T-cell (primary cell): ENCODE data around the gene CSTF2. TPM values are rescaled to one million over a fixed set of nuclear protein-coding genes. Genes with fewer than 3 reads are reported as not detected.
"Not testable (repeated sequence)": the region's sequence is repeated elsewhere in the genome, so short reads cannot be mapped to it uniquely, and the experiment has no call there.

Experiments used
- ATAC-seq, 4 experiments: fragments of 200-7000 bp in 3 of 4; fragments of 150-1000 bp in 1 of 4; cut with Tn5 transposase; replicated peaks in 1 of 4; 1 replicate in 3 of 4; 2 replicates in 1 of 4; pipeline ENCODE4 v1.10.0; 2021; ENCODE audit warnings: moderate library complexity in 3 of 4, mild to moderate bottlenecking in 2 of 4, moderate number of reproducible peaks in 1 of 4
- CTCF ChIA-PET, 2 donors: fragments of 300-600 bp; sonication (Branson Sonifier 250); formaldehyde crosslinking; loops; one replicate each; lab custom pipeline; 2022; ENCODE audit warnings: antibody characterized with exemption in 2 of 2; lab: Charles Lee
- POLR2A ChIA-PET, 2 donors: fragments of 300-600 bp; sonication (Branson Sonifier 250); formaldehyde crosslinking; loops; one replicate each; lab custom pipeline; 2022; ENCODE audit warnings: antibody characterized with exemption in 2 of 2; lab: Charles Lee
- DNase-seq, 35 experiments: peaks; one replicate each; pipeline versions ENCODE4 v3.0.0 to v3.0.0-alpha.2; 2013 to 2023
- H3K27ac ChIP-seq: one replicate; pipeline ENCODE4 v1.5.1; 2013; ENCODE audit warnings: low read length
- H3K27me3 ChIP-seq, 2 experiments: replicated peaks in 1 of 2; 1 replicate in 1 of 2; 2 replicates in 1 of 2; pipeline versions ENCODE4 v1.6.1 to v1.7.0; 2013; ENCODE audit warnings: low read length in 1 of 2, mixed read lengths in 1 of 2; ENCODE audit not compliant: control insufficient read depth in 2 of 2, insufficient read depth in 2 of 2; ENCODE audit errors: extremely low read depth in 1 of 2
- H3K36me3 ChIP-seq, 2 donors: 1 replicate in 1 of 2; 2 replicates in 1 of 2; pipeline versions ENCODE4 v1.6.1 to v1.7.0; 2013; ENCODE audit warnings: low read length in 1 of 2; ENCODE audit not compliant: control insufficient read depth in 2 of 2, insufficient read depth in 1 of 2; ENCODE audit errors: extremely low read depth in 1 of 2
- H3K4me1 ChIP-seq, 2 experiments: 1 replicate in 1 of 2; 2 replicates in 1 of 2; pipeline versions ENCODE4 v1.6.1 to v1.7.0; 2013; ENCODE audit warnings: low read length in 2 of 2, mixed read lengths in 1 of 2; ENCODE audit not compliant: insufficient read depth in 2 of 2, control insufficient read depth in 1 of 2; ENCODE audit errors: extremely low read depth in 1 of 2
- H3K4me3 ChIP-seq, 2 donors: 1 replicate in 1 of 2; 2 replicates in 1 of 2; pipeline versions ENCODE4 v1.5.1 to v1.7.0; 2013; ENCODE audit warnings: mild to moderate bottlenecking in 2 of 2, low read length in 1 of 2, moderate library complexity in 1 of 2; ENCODE audit not compliant: control insufficient read depth in 1 of 2; ENCODE audit errors: extremely low read depth in 1 of 2
- H3K9me3 ChIP-seq: 2 replicates; pipeline ENCODE4 v1.7.0; 2013
- H3K27ac Mint-ChIP-seq, 2 donors: one replicate each; pipeline ENCODE4 v1.8.0; 2020 to 2021; ENCODE audit warnings: mild to moderate bottlenecking in 2 of 2, mixed read lengths in 2 of 2
- H3K27me3 Mint-ChIP-seq, 2 donors: one replicate each; pipeline ENCODE4 v1.8.0; 2021 to 2022; ENCODE audit warnings: mixed read lengths in 2 of 2
- H3K36me3 Mint-ChIP-seq: one replicate; pipeline ENCODE4 v1.8.0; 2021; ENCODE audit warnings: mixed read lengths
- H3K4me1 Mint-ChIP-seq, 3 donors: one replicate each; pipeline ENCODE4 v1.8.0; 2020 to 2022; ENCODE audit warnings: mixed read lengths in 3 of 3, mild to moderate bottlenecking in 1 of 3
- H3K4me3 Mint-ChIP-seq, 3 donors: one replicate each; pipeline ENCODE4 v1.8.0; 2020 to 2022; ENCODE audit warnings: mild to moderate bottlenecking in 3 of 3, mixed read lengths in 3 of 3, moderate library complexity in 3 of 3
- H3K9me3 Mint-ChIP-seq, 3 donors: one replicate each; pipeline ENCODE4 v1.8.0; 2020 to 2022; ENCODE audit warnings: mixed read lengths in 3 of 3
- whole genome bisulfite sequencing: methylation state at CpG from one replicate; pipeline ENCODE4 v1.1.5; 2013; ENCODE audit warnings: missing lambda C conversion rate; ENCODE audit not compliant: insufficient coverage; 5-methylcytosine and 5-hydroxymethylcytosine counted together
- total RNA-seq, 35 experiments: library from RNA in 6 of 35; stranded (reverse) in 6 of 35; fragments of 120-200 nt in 1 of 35; gene quantifications; one replicate each; pipeline versions ENCODE4 v1.2.1 to v1.2.4 and lab custom pipeline; 2013 to 2026

The CSTF2 gene
- total RNA-seq, 5 donors from 2014 or later (not counting 1 experiment from before 2014, with no cell fraction given), result 9.3 to 17.7 (median 15.0) TPM

DNA sequence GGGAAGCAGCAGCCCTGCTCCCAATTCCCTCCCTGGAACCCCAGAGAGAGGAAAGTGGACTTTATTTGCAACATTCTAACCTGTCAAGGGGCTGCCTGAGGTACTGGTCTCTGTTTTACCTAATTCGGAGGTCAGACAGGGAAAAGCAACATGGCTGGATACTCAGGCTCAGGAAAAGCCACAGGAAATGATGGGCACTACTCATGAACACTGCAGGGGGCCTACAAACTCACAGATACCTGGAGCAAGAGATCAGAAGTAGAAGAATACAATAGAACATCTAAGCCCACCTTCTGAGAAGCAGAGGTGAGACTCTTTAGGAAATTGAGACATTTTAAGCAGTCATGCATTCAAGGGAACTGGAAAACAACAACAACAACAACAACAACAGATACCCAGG is 15.4 kb upstream of the CSTF2 start:
- DNase-seq (no peak), ATAC-seq (no peak)
- Mint-ChIP-seq H3K36me3 (no peaks in the 10 kb centered on the region), H3K4me1 (no peaks in the 10 kb centered on the region), H3K27ac (no peak overlapping the region), H3K27me3 (peaks cover 21 to 26% of the 10 kb centered on the region in 2 donors), H3K9me3 (peaks cover 4 to 11% (median 6%) of the 10 kb centered on the region in 3 donors), H3K4me3 (no peak overlapping the region)
- H3K9me3 ChIP-seq, result no peaks in the 10 kb centered on the region
- H3K4me1 ChIP-seq, result no peaks in the 10 kb centered on the region
- H3K27ac ChIP-seq, result no peak overlapping the region
- ChIA-PET CTCF (no interaction called here), POLR2A (no interaction called here)
- no peaks in the 10 kb centered on the region for H3K27me3 ChIP-seq
- H3K36me3 ChIP-seq, result no peaks in the 10 kb centered on the region
- no CpG with 5 or more reads among the region's 1 CpG for WGBS
- no peak overlapping the region for H3K4me3 ChIP-seq

DNA sequence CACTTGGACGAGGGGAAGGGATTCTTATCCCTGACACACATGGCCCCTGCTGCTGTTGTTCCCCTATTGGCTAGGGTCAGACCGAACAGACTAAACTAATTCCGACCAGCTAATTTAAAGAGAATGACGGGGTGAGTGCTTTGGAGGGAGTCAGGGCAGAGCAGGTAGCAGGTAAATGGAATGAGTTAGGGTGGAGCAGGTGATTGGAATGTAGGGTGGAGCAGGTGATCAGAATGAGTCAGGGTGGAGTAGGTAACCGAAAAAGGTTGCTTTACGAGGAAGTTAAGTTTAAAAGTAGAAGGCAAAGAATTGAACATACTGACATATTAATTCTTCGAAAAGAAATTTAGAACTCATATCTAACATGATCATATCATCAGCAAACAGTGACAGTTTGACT is 11.9 kb upstream of the CSTF2 start:
- H3K27ac ChIP-seq, CTCF ChIA-PET, H3K4me1 ChIP-seq, H3K36me3 Mint-ChIP-seq, H3K4me1 Mint-ChIP-seq, H3K9me3 ChIP-seq, H3K27ac Mint-ChIP-seq, POLR2A ChIA-PET, H3K4me3 Mint-ChIP-seq, H3K36me3 ChIP-seq, H3K4me3 ChIP-seq, DNase-seq, ATAC-seq, H3K27me3 ChIP-seq: not testable (repeated sequence)
- Mint-ChIP-seq H3K9me3 (peaks cover 4 to 11% (median 6%) of the 10 kb centered on the region in 3 donors), H3K27me3 (peaks cover 38 to 43% of the 10 kb centered on the region in 2 donors)
- WGBS, result no CpG with 5 or more reads among the region's 7 CpGs

DNA sequence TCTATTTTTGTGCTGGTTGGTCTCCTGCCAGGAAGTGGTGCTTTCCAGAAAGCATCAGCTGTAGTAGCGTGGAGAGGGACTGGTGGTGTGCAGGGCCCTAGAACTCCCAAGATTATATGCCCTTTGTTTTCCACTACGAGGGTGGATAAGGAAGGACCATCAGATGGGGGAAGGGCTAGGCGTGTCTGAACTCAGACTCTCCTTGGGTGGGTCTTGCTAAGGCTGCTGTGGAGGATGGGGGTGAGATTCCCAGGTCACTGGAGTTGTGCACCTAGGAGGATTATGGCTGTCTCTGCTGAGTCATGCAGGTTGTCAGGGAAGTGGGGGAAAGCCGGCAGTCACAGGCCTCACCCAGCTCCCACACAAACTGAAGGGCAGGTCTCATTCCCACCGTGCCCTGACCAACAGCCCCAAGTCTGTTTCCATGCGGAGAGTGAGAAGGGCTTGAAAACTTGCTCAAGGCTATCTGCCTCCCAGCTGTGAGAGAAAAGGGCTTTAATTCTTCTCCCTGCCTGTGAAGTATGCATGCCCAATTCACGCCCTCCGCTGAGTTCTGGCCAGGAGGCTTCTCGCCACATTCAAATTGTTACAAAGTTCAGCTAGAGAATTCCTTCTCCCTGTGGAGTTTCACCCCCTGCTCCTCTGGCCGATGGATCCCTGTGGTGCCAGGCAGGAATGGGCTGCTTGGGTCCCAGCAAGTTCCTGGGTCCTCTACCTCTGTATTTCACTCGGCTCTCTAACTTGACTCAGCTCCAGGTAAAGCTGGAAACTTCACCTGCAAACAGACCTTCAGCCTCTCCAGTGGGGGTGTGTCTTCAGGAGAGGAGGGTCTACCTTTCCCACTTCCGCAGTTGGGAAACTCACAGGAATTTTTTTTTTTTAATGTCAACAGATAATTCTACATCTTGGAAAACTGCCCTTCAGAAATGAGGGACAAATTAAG is 7.7 kb upstream of the CSTF2 start:
- no peak overlapping the region for H3K4me3 Mint-ChIP-seq
- CTCF ChIA-PET, result no interaction called here

DNA sequence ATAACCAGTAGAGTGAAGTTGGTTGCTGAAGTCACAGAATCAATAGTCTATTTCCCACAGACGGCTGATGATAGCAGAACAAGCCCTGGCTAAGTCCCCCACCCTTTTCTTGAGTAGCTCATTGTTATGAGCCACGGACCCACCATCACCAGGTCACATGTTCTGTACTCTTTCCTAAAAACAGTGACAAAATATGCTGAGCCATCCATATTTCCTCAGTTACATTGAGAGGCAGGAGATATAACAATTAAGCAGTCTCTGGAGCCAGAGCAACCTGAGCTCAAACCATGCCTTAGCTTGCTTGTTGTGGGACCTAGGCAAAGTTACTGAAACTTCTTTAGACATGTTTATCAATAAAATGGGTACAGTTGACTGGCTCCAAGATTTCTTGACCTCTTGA is 2.9 kb upstream of the CSTF2 start:
- no peaks in the 10 kb centered on the region for H3K9me3 Mint-ChIP-seq
- CTCF ChIA-PET, result no interaction called here
- Histone ChIP-seq H3K27ac (no peak overlapping the region), H3K4me1 (peaks cover 4 to 7% of the 10 kb centered on the region in 2 experiments), H3K9me3 (no peaks in the 10 kb centered on the region), H3K27me3 (peaks cover 2 to 6% of the 10 kb centered on the region in 2 experiments), H3K36me3 (peaks cover 0 to 3% of the 10 kb centered on the region in 2 donors), H3K4me3 (no peak overlapping the region)
- no peaks in the 10 kb centered on the region for H3K36me3 Mint-ChIP-seq
- no peak overlapping the region for H3K4me3 Mint-ChIP-seq
- H3K4me1 Mint-ChIP-seq, result peaks cover 7 to 13% (median 8%) of the 10 kb centered on the region in 3 donors
- peaks cover 23 to 28% of the 10 kb centered on the region in 2 donors for H3K27me3 Mint-ChIP-seq
- no peak for DNase-seq
- no CpG with 5 or more reads among the region's 2 CpGs for WGBS
- H3K27ac Mint-ChIP-seq, result no peak overlapping the region
- no peak for ATAC-seq
- POLR2A ChIA-PET, result no interaction called here

More for the DNA sequence above, 7.7 kb upstream of the CSTF2 start:
- Histone ChIP-seq H3K36me3 (no peaks in the 10 kb centered on the region), H3K27ac (no peak overlapping the region), H3K9me3 (no peaks in the 10 kb centered on the region), H3K27me3 (peaks cover 0 to 6% of the 10 kb centered on the region in 2 experiments), H3K4me3 (no peak overlapping the region), H3K4me1 (no peaks in the 10 kb centered on the region)
- Mint-ChIP-seq H3K27ac (no peak overlapping the region), H3K9me3 (peaks cover 0 to 4% (median 0%) of the 10 kb centered on the region in 3 donors), H3K27me3 (peaks cover 48 to 62% of the 10 kb centered on the region in 2 donors), H3K36me3 (no peaks in the 10 kb centered on the region), H3K4me1 (no peaks in the 10 kb centered on the region)
- DNase-seq (no peak), ATAC-seq (no peak)
- WGBS, result 78% methylated on average over 3 of the region's 12 CpGs
- POLR2A ChIA-PET, result no interaction called here

DNA sequence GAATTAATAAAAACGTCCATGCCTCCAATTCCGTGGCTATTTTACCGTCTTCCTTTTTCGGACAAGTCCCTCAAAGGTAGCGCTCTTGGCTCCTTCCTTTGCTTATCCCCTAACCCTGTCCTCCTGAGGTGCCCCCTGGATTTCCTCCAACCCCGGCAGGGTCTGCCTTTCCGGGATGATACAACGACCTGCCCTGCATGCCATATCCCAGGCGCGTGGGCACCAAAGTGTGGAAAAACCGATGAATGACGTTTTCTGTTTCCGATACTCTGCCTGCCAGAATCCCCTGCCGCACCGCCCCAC is 706 bp upstream of the CSTF2 start:
- peaks cover 0 to 2% of the 10 kb centered on the region in 2 experiments for H3K27me3 ChIP-seq
- DNase-seq (peak in 1 of 35 experiments; percentile 2), ATAC-seq (no peak)
- Mint-ChIP-seq H3K27ac (peak overlapping the region; percentile 88 to 93), H3K4me1 (peaks cover 7 to 13% (median 8%) of the 10 kb centered on the region in 3 donors), H3K4me3 (peak overlapping the region; percentile 80 to 91 (median 81)), H3K9me3 (no peaks in the 10 kb centered on the region), H3K36me3 (peaks cover 11% of the 10 kb centered on the region), H3K27me3 (peaks cover 10 to 16% of the 10 kb centered on the region in 2 donors)
- peaks cover 4 to 7% of the 10 kb centered on the region in 2 experiments for H3K4me1 ChIP-seq
- ChIA-PET CTCF (no interaction called here), POLR2A (no interaction called here)
- WGBS, result 14% methylated on average over 5 of the region's 15 CpGs
- H3K4me3 ChIP-seq, result peak overlapping the region; percentile 54 to 81
- no peaks in the 10 kb centered on the region for H3K9me3 ChIP-seq
- peak overlapping the region; percentile 76 for H3K27ac ChIP-seq
- peaks cover 0 to 23% of the 10 kb centered on the region in 2 donors for H3K36me3 ChIP-seq

DNA sequence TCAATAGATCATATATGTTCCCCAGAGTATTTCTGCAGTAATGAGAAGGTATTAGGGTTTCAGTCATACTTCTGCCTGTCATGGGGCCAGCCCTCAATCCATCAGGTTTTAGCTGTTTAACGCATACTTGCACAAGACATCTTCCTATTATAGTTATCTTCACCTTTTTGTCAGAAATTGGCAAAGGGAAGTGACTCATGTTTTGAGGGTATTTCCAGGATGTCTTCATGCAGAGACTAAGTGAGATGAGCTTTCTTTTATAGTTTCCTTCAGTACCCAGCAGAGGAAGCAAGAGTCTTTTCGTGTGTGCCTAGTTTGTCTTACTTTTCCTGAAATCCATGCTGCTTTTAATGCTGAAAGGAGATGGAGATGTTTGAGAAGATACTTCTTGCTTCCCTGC is 9.5 kb downstream of the CSTF2 start:
- ATAC-seq (peak; percentile 74 to 90 (median 86)), DNase-seq (peak in 1 of 35 experiments; percentile 60)
- Histone ChIP-seq H3K27me3 (no peaks in the 10 kb centered on the region), H3K27ac (peak overlapping the region; percentile 83), H3K4me1 (peaks cover 0 to 5% of the 10 kb centered on the region in 2 experiments), H3K36me3 (peaks cover 0 to 55% of the 10 kb centered on the region in 2 donors), H3K9me3 (no peaks in the 10 kb centered on the region), H3K4me3 (no peak overlapping the region)
- CTCF ChIA-PET, result interaction anchor here in 1 of 2 donors (0.7 to 1.3 kb wide), 2 partner anchors 9 to 25 kb away, joined by 3 read pairs; partner anchors contain the start of gene CSTF2
- Mint-ChIP-seq H3K9me3 (no peaks in the 10 kb centered on the region), H3K4me1 (peaks cover 7 to 22% (median 15%) of the 10 kb centered on the region in 3 donors), H3K27me3 (peaks cover 0 to 14% of the 10 kb centered on the region in 2 donors), H3K27ac (peak overlapping the region; percentile 88 to 91), H3K4me3 (peak overlapping the region in 2 of 3 donors; percentile 17 to 22), H3K36me3 (peaks cover 34% of the 10 kb centered on the region)
- no CpG with 5 or more reads among the region's 2 CpGs for WGBS
- POLR2A ChIA-PET, result interaction anchor here in 1 of 2 donors (0.9 kb wide), 1 partner anchor 9 kb away, joined by 3 read pairs; the partner anchor contains the start of gene CSTF2
